CD4-positive, alpha-beta T cell treated with Interleukin-15 for 1 hour (primary cell): ENCODE data around the gene CYP19A1.

Source experiments
- DNase-seq: peaks from one replicate; pipeline ENCODE4 v3.0.0-alpha.2; 2020

Gene CYP19A1

DNA sequence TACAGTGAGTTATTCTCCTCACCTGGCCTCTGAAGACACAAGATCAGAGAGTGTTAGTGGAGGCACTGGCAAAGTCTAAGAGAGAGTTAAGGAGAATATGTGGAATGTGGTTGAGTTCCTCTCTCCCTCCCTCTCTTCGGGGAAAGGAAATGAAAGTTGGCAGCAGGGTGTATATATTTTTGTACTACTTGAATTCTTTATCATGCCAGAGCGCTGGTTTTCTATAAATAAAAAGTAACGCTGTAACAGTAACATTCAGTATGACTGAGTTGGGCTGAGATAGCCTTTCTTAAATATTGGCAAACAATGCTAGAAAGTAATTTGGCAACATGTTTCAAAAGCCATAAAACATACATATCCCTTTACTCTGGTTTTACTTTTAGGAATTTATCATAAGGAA lies 166.2 kb downstream of the CYP19A1 start:
- DNase-seq: no peak

DNA sequence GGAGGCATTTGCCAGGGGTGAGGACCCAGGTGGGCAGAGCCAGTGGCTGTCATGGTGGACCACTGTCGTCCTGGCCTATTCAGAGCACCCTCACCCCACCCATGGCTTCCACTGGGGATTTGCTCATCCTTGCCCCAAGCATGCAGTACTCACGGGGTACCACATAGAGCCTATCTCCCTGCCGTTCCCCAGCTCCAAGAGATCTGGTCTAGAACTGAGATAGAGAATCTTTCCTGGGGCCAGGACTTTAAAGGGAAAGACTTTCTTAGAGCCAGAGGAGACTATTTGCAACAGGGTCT lies 166.8 kb downstream of the CYP19A1 start:
- no peak for DNase-seq

DNA sequence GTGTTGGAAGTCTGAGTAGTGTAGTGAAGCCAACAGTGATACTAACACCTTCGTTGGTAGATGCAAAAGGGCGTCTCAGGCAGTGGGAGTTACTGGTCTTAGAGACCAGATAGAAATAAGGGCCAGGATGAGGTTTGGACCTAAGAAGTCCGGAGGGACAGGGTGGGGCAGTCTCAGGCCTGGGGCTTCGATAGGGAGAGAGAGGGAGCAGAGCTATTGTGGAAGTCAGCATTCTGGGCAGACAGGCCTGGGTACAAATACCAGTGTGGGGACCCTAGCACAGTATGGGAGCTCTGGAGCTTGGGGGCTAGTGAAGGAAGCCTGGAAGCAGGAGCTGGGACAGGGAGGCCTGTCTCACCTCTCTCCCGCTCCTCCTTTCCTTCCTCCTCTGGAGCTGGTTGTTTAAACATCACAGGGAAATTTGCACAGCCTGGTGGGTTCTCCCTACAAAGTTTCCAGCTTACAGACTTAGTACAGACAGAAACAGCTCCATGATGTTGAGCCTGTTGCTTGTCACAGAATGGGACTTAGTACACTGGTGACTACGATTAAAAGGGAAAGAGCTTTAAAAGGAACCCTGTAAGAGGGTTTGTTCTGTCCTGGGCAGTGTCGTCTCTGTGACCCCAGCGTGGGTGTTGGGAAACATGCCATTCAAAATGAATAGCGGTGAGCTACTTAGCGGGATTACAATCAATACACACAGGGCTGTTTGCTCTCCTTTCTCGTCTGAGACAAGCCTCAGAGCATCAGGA lies 167.3 kb downstream of the CYP19A1 start:
- no peak for DNase-seq

DNA sequence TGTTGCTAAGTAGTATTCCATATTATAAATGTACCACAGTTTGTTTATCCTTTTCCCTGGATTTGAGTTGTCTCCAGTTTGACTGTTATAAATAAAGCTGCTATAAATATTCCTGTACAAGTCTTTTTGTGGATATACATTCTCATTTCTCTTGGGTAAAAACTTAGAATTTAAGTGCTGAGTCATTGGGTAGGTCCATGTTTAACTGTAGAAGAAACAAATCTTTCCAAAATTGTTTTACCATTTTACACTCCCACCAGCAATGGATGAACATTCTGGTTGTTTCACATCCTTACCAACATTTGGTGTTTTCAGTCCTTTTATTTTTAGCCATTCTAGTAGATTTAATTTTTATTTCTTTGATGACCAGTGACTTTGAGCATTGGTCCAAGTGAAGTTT lies 169.7 kb downstream of the CYP19A1 start:
- DNase-seq: no peak

DNA sequence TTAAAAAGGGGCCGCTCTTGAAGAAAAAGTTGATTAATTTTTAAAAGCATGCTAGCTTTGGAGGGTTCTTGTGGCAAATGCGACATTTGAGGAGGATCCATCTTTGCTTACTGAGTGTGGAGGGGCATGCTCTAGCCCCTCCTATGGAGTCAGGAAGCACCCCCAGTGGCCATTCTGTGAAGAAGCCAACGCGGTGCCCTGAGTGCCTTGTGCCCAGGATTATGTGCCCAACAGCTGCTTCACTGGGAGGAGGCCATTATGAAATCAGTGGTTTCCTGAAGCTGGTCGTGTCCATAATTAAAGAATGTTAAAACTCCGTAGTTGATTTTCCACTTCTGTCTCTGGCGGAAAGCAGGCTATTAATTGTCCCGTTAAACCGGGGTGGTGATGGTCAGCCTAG lies 174.6 kb downstream of the CYP19A1 start:
- no peak for DNase-seq

DNA sequence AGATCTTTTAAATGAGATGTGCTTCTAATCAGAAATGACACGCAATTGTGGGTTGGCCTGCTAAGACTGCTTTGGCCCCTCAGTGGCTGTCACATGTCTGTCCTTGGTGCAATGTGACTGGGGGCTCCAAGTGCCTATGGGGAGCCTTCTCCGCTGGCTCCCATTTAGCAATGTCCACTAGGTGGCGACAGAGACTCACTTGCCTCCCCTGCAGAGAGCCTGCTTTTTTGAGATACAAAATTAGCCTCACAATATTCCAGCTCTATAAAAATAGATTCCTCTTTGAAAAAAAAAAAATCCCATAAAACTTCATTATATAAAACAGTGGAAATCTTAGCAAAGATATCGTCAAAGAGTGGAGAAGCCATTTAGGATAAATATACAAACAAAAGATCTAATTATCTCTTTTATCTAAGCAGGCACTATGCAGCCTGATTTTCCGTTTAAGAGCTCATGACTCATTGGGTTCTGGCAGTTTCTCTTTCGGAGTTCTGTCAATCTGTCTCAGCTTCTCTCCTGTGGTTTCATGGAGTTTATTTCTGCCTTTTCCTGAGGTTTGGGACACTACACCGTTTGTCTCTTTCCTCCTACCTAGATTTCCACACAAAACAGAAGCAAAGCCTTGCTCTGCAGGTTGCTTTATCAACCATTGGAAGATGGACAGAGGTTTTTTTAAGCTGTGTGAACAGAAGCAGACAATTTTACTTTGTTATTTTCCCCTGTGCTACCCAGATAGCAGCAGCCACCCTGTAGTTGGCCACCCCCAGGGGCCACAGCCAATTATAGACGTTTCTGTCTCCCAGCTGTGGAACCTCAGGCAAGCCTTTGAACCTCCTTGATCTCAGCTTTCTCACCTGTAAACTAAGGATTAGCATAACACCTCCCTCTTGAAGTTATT lies 175.3 kb downstream of the CYP19A1 start:
- DNase-seq: peak; percentile 40

DNA sequence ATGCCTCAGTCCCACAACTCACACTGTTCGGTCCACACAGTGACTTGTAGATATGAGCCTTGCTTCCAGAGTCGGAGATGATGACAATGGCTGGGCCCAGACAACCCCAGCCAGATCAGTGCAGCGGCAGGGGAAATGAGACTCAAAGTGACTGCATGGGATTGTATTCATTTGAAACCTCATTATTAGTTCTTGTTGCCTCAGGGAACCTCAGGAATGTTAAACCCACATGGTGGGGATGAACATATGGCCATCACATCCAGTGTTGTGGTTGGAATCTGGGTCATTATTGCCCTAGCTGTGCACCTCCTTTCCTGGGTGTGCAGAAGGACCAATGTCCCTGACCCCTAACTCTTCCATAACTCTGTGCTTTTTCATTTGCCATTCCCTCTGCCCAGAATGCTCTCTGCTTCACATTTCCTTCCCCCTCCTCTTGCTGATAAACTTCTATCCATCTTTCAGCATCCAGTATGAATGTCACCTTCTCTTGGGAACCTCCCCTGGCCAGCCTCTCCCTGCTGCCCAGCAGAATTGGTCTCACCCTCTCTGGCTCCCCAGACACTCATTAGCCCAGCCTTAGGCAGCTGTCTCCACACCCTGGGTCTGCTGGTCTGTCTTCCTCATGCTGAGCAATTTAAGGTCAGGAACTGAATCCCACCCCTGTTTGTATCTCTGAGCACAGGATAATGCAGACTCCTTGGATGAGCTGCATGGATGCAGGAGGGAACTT lies 176.7 kb downstream of the CYP19A1 start:
- no peak for DNase-seq

DNA sequence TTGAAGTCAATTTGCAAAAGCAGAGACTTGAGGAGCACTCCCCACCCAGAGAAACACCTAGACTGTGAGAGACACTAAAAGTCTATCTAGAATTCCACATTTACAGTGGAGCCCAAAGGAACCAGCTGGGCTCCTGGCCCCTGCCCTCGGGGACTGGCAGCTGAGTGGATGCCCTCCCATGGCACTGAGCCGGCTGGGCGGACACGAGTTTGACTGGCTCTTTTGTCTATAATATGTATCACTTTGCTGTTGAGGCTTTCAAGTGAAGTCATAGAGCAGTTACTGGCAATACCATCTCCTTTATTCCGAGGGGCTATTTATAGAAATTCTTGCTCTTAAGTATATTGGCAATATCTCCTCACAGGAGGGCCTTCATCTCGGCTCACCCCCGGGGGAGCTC lies 177.9 kb downstream of the CYP19A1 start:
- DNase-seq: no peak
